HG03103 (cell line): ENCODE results near the gene SPI1.
A peak's percentile ranks its signal among the peaks of the same experiment; 100 is the strongest.

ENCODE experiments used
- ATAC-seq: cut with Tn5 transposase; IDR thresholded peaks from one replicate; pipeline ENCODE4 v1.9.1; 2021; ENCODE audit warnings: low read depth; ENCODE audit not compliant: unreplicated experiment

SPI1 gene

DNA sequence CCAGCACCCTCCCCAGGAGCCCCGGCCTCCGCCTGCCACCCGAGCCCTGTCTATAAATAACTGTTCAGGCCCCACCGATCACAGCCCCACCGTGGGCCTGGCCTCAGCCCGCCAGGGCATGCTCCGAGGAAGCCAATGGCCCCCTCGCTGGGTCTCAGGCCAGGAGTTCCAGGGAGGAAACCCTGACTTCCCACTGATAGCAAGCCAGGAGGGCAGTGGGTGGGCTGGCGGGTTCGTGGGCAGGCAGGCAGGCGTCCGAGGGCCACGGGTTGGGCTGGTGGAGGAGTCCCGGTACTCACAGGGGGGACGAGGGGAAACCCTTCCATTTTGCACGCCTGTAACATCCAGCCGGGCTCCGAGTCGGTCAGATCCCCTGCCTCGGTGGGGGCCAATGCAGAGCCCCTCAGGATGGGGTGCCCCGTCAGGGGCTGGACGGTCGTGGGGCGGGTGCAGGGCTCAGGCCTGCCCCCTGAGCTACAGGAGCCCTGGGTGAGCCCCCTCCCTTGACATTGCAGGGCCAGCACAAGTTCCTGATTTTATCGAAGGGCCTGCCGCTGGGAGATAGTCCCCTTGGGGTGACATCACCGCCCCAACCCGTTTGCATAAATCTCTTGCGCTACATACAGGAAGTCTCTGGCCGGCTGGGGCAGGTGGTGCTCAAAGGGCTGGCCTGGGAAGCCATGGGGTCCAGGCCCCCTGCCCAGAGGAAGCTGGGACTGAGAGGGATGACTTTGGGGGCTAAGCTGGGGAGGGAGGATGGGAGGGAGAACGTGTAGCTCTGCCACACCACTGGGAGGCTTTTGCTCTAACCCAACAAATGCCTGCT lies at the start of gene SPI1:
TSS of gene SPI1 (minus strand) at position 538 of the 826 bp plus-strand sequence. CDS start at position 344, 194 bp downstream.
- ATAC-seq, result peak; percentile 74

DNA sequence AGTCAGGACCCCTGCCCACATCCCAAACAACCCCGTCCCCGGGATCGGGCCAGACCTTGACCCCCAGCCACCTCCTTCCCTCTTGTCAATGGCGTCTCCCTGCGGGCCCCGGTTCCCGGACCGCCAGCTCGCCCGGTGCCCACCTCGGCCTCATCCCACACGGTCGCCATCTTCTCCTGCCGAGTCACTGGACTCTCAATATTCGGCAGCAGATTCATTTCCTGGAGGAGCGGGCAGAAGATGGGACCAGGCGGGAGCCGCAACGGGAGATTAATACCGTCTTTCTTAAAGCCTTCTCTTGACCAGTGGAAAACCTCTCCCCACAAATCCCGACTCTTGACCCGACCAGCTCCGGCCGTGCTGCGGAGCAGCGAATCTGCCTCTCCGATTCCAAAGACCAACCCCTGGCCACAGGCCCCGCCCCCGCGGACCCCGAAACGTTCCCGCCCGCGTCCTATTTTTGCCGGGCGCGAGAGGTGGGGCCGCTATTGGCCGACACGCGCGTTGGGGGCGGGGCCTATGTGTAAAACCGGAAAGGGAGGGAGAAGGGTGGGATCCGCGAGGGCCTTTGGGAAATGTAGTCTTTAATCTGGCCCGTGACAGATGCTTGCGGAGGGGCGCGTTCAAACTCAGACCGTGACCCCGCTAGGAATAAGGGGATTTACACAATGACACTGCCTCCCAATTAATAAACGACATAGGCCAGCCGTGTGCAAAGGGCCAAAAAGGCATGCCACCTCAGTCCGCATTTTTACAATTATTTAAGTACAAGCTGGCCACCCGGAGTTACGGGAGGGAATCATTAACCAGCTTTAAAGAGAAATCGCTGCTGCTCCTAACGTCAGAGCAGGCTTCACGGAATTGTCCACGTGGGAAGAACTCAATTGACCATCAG lies 48.0 kb upstream of the SPI1 start, which contains the start of gene PSMC3:
TSS of gene PSMC3 (minus strand) at position 378 of the 895 bp plus-strand sequence. CDS start at position 218, 160 bp downstream.
- ATAC-seq, result peak; percentile 96

DNA sequence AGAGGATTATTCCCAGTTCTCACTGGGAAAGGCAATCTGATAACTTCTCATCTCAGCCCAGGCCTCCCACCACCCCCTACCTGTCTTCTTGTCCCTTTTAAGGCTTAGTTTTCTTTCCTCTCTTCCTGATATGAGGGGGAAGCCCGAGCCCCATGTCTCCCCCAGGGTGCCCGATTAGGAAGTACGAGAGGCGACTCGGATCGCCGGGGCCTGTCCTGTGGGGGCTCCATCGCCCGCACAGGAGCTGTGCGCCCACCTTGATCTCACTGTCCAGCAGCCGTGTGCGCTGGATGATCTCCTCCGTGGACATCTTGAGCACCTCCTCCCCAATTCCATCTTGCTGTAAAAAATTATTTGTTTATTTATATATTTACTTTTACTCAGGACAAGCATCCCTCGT lies 47.3 kb upstream of the SPI1 start:
- ATAC-seq, result no peak

DNA sequence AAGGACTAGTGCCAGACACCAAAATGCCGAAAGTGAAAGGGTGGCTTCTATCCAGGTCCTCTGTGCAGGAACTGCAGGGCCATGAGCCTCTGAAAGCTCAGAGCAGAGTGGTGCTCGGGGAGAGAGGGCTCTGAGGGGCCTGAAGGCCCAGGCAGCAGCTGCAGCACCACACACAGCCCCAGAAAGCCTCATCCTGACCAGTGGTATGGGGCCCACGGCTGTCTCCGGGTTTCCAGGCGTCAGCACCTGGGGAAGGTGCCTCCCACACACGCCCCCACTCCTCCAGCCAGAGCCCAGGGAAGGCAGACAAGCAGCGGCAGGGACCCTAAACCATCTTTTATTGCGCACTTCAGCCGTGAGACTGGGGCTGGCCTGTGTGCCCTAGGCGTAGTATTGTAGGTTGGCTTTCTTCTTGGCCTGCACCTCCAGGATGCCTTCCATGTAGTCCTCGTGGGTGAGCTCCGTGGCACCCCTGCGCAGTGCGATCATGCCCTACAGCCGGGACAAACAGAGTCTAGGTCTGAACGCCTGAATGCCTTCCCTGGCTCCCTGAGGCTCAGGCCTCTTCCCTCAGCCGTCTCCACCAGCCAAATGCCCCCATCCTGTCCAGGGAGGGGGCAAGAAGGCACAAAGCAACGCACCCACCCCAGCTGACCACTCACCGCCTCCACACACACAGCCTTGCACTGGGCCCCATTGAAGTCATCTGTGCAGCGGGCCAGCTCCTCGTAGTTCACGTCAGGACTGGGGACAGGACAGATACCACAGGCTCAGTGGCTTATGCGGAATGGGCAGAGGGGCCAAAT lies 40.3 kb upstream of the SPI1 start:
- ATAC-seq, result no peak

DNA sequence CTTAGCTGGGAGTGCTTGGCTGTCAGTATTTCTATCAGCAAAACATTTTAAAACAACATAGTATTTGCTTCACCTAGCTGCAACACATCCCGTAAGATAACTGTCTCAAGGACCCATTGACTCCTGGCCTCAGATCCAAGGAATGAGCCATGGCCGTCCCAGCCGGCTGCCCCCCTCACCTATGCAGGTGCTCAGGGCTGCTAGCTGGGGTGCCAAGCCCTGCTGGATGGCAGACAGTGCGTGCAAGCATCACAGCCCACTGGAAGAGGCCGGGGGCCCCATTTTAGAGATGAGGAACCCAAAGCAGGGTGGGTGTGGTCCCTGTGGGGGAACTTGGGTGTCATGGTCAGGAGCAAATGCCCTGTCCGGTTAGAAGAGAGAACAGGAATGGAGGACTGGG lies 39.4 kb upstream of the SPI1 start:
- no peak for ATAC-seq

DNA sequence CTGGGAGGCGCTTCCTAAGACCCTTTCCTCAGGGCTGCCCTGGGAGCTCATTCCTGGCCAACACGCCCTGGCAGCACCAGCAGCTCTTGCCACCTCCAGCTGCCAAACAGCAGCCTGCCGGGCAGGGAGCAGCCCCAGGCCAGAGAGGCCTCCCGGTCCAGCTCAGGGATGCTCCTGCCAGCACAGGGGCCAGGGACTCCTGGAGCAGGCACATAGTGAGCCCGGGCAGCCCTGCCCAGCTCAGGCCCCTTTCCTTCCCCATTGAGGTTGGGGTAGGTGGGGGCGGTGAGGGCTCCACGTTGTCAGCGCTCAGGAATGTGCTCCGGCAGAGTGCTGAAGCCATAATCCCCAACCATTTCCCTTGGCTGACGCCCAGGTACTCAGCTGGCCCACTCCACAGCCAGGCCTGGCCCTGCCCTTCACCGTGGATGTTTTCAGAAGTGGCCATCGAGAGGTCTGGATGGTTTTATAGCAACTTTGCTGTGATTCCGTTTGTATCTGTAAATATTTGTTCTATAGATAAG lies 37.7 kb upstream of the SPI1 start:
- ATAC-seq, result no peak

DNA sequence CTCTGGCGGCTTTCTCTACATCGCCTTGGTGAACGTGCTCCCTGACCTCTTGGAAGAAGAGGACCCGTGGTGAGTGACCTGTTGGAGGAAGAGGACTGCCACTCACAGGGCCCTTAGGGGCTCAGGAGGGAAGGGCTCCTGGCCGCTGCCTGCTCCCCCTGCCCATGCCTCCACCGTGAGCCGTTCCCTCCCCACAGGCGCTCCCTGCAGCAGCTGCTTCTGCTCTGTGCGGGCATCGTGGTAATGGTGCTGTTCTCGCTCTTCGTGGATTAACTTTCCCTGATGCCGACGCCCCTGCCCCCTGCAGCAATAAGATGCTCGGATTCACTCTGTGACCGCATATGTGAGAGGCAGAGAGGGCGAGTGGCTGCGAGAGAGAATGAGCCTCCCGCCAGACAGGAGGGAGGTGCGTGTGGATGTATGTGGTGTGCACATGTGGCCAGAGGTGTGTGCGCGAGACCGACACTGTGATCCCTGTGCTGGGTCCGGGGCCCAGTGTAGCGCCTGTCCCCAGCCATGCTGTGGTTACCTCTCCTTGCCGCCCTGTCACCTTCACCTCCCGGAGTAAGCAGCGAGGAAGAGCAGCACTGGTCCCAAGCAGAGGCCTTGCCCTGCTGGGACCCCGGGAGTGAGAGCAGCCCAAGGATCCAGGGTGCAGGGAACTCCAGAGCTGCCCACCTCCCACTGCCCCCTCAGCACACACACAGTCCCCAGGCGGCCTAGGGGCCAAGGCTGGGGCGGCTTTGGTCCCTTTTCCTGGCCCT lies 36.9 kb upstream of the SPI1 start:
- ATAC-seq, result no peak

DNA sequence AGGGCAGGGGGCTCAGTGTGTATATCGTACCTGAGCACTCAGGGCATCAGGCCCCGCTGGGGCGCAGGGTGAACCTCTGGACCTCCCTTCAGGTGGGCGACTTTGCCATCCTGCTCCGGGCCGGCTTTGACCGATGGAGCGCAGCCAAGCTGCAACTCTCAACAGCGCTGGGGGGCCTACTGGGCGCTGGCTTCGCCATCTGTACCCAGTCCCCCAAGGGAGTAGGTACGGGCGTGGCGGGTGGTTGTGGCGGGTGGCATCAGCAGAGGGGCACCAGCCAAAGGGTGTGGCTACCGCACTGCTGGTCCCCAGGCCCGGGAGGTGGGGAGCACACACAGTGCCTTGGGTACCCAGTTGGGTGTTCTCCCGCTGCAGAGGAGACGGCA lies 36.3 kb upstream of the SPI1 start:
- ATAC-seq, result no peak

DNA sequence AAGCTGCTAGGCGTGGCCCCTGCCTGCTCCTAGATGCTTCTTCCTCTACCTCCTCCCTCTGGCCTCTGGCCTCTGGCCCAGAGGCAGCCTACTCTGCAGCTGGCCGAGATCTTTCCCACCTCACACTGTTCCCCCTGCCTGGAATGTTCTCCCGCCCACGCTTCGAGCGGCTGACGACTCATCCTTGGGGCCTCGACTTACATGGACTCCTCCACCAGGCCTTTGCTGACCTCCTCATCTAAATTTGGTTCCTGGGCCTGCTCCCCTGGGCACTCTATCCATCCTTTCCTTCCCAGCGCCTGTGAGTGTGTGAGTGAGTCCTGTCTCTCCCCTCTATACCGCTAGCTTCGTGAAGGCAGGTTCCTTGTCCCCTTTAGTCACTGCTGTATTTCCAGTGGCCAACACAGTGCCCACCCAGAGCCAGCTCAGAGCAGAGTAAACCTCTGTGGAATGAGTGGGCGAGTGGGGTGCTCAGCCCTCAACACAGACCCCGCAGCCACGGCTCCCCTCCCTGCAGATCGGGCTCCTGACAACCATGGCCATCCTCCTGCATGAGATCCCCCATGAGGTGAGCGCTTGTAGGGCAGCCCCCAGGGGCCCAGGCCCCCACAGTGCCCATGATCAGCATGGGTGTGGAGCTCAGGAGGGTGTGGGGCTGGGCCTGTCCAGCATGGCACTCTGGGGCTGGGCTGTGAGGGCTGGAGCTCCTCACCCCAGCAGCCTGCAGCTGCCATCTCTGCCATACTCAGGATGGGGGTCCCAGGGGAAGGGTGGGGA lies 35.7 kb upstream of the SPI1 start:
- no peak for ATAC-seq

DNA sequence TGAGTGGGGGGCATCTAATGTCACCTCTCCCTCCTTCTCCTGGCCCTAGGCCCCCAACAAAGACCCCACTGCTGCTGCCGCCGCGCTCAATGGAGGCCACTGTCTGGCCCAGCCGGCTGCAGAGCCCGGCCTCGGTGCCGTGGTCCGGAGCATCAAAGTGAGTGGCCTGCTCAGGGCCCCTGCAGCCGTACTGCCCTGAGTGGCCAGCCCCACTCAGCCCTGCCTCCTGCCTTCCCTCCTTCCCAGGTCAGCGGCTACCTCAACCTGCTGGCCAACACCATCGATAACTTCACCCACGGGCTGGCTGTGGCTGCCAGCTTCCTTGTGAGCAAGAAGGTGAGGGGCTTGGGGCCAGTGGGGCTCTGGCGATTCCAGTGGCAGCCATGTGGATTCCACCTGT lies 35.0 kb upstream of the SPI1 start:
- no peak for ATAC-seq

DNA sequence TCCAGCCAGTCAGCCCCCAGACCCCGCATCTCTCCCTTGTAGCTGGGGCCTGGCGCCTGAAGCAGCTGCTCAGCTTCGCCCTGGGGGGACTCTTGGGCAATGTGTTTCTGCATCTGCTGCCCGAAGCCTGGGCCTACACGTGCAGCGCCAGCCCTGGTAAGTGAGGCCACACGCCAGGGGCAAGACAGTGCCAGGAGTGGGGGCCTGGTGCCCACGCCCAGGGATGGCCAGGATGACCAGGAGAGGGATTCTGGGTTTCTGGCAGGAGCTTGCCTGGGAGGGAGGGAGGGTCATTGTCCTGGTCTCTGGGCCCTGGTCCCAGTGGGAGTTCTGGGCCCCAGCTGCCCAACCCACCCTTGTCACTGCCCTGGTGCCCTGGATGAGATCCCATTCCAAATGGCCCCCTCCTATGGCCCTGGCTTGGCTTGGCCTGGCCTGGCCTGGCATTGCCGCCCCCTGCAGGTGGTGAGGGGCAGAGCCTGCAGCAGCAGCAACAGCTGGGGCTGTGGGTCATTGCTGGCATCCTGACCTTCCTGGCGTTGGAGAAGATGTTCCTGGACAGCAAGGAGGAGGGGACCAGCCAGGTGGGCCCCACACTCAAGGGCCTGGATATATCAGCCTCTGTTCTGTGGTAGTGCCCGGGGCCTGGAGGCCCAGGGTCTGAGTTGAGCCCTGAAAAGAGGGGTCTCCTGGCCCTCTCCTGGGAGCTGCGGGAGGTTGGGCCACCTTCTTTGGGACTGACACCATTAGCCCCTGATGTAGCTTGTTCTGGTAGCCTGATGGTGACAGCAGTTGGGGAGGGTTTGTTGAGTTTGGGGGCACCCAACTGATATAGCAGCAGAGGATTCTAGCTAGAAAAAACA lies 33.8 kb upstream of the SPI1 start:
- ATAC-seq, result no peak

DNA sequence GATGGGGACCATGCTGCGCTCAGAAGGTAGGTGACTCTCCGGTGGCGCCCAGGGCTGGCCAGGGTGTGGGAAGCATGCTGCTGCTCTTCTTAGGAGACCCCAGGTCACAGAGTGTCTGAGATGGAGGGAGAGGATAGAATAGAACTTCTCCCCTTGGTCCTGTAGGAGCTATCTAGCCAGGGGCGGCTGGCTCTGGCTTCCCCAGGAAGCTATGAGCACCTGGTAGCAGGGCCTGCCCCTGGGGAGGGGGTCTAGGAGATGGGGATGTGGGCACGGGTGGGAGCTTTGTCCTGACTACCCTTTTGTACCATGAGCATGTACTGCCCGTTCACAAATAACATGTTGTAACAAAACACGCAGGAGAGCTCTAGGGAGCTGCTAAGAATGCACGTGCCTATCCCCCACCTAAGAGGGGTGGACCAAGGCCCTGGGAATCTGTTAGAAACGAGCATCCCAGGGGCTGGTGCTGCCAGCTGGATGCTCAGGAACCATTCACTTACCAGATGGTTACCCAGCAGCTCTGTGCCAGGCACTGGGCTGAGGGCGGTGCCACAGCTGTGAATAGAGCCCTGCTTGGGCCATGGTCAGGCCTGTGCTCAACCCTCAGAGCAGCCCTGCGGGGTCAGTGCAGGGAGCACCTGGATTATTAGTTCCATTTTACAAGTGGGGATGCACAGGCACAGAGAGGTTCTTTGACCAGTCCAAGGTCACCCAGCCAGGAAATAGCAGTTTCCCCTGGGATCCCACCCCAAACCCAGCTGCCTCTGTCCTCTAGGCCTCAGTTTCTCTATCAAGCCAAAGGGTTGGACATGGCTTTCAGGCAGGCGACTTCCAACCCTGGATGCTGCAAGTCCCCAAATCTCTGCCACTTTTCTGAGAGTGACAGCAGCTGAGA lies 32.3 kb upstream of the SPI1 start:
- ATAC-seq, result no peak

DNA sequence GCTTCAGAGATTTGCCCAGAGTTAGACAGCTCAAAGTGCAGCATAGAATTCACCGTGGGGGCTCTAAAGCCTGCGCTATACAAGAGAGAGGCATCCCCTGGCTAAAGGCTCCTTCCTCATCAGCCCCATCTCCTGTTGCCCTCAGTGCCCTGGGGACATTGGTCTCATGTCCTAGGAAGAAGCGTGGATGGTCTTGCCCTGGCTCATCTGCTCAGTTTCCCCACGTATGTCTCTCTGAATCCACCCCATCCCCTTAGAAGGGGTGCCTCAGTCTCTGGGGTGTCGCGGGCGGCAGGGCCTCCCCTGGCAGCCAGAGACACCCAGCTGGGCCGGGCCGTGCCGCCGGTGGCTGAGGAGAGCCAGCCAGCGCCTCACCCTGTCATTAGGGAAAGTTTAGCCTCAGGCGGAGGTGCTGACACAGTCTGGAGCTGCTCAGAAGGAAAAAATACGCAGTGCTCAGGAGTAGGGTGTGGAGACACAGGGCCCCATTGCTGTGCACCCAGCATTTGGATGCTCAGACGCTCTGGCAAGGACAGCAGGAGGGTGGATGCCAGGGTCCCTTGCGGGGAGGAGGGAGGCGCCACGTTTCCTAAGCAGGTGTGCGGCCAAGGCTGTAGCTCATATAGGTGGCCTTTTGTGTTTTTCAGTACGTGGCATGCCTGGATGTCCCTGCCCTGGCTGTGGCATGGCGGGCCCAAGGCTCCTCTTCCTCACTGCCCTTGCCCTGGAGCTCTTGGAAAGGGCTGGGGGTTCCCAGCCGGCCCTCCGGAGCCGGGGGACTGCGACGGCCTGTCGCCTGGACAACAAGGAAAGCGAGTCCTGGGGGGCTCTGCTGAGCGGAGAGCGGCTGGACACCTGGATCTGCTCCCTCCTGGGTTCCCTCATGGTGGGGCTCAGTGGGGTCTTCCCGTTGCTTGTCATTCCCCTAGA lies 31.4 kb upstream of the SPI1 start:
- no peak for ATAC-seq

DNA sequence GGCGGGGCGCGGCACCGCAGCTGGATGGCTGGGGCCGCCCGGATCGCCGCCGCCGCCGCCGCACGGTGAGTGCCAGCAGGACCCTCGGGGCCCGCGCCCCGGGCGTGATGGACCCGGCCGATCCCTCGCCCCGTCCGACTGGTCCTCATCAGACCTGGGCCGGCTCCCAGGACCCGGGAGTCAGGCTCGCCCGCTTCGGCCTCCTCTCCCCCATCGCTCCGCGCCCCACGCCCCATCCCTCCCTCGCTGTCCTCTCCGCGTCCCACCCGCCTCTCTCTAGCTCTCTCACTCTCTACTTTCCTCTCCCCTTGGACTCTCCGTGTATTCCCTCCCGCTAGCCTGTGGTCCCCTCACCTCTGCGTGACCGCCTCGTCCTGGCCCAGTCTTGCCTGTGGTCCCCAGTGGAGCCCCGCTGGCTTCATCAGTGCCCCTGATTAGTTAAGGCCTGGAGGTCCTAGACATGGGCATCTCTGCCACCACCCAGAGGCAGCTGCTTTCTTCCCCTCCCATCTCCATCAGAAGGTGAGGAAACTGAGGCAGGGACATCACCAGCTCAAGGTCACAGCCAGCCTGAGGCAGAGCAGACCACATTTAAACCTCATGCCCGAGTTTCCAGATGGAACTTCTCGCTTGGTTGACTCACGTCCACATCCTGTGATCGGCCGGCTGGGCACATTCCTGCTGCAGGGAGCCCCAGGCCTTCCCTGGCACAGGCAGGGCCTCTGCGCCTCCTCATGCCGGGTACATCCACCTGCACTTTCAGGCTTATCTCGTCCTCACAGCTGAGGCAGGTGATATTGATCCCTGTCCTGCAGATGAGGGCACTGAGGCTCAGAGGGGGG lies 30.5 kb upstream of the SPI1 start:
- no peak for ATAC-seq
